ENCODE data around the gene TEX28.

- TF ChIP-seq, protein P1, sequence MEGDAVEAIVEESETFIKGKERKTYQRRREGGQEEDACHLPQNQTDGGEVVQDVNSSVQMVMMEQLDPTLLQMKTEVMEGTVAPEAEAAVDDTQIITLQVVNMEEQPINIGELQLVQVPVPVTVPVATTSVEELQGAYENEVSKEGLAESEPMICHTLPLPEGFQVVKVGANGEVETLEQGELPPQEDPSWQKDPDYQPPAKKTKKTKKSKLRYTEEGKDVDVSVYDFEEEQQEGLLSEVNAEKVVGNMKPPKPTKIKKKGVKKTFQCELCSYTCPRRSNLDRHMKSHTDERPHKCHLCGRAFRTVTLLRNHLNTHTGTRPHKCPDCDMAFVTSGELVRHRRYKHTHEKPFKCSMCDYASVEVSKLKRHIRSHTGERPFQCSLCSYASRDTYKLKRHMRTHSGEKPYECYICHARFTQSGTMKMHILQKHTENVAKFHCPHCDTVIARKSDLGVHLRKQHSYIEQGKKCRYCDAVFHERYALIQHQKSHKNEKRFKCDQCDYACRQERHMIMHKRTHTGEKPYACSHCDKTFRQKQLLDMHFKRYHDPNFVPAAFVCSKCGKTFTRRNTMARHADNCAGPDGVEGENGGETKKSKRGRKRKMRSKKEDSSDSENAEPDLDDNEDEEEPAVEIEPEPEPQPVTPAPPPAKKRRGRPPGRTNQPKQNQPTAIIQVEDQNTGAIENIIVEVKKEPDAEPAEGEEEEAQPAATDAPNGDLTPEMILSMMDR (IDR thresholded peaks at IDR 0.05), result no peak
- no peak for TF ChIP-seq POLR2A (IDR thresholded peaks at IDR 0.05)
Measured at GRCh38 chrX:154312116-154312515, 17.2 kb upstream of the TEX28 start.

All from heart left ventricle (tissue), 13 donors.